K562 (cell line): Measurements from ENCODE around the gene ASMT. TPM values are rescaled to one million over a fixed set of nuclear protein-coding genes. Genes with fewer than 3 reads are reported as not detected.

Experiments used
- ATAC-seq: fragments of 200-7000 bp; cut with Tn5 transposase; 3 replicates; pipeline ENCODE4 v1.9.1; 2020; ENCODE audit warnings: moderate library complexity
- BruUV-seq: library from RNA; stranded (reverse); fragments of 400-500 nt; replicated peaks from 2 replicates; lab custom pipeline; 2021; lab: Mats Ljungman, UMichigan
- CTCF ChIA-PET: fragments of 300-600 bp; formaldehyde crosslinking; extraction: SDS; loops from one replicate; lab custom pipeline; 2021; ENCODE audit warnings: low intra/inter-chr PET ratio; lab: Yijun Ruan, JAX
- POLR2A ChIA-PET: fragments of 300-600, 350-650 bp; sonication (Branson Sonifier 250); formaldehyde crosslinking; extraction: SDS; loops from one replicate; lab custom pipeline; 2021; ENCODE audit warnings: antibody characterized with exemption, inconsistent platforms; lab: Yijun Ruan, JAX
- DNase-seq, 4 experiments: peaks; one replicate each; pipeline versions ENCODE4 v3.0.0 to v3.0.0-alpha.2; 2011 to 2018; ENCODE audit warnings: low spot score in 3 of 4, mixed read lengths in 3 of 4; ENCODE audit errors: extremely low read depth in 1 of 4
- FAIRE-seq: peaks from 2 replicates; lab custom pipeline; 2011; peaks lifted over from hg19 to GRCh38; lab: Jason Lieb, UNC
- H2AFZ ChIP-seq: 2 replicates; pipeline ENCODE4 v1.6.0; 2011; ENCODE audit warnings: low read depth, low read length, control low read depth, inconsistent platforms
- H3K27ac ChIP-seq: fragments of 200-600 bp; 3 replicates; pipeline ENCODE4 v1.8.0; 2011; ENCODE audit warnings: low read depth, mild to moderate bottlenecking, control low read depth, inconsistent platforms, low read length, moderate library complexity, mixed read lengths; ENCODE audit errors: extremely low read depth
- H3K27me3 ChIP-seq, 2 experiments: fragments of 300-600 bp in 1 of 2; 2 replicates in 1 of 2; 3 replicates in 1 of 2; pipeline versions ENCODE4 v1.6.0 to v1.8.0; 2011; ENCODE audit warnings: inconsistent platforms in 2 of 2, low read length in 2 of 2, mild to moderate bottlenecking in 1 of 2, mixed read lengths in 1 of 2, moderate library complexity in 1 of 2; ENCODE audit not compliant: control insufficient read depth in 2 of 2, insufficient read depth in 2 of 2
- H3K36me3 ChIP-seq: fragments of 300-600 bp; 3 replicates; pipeline ENCODE4 v1.8.0; 2011; ENCODE audit warnings: mild to moderate bottlenecking, low read length, inconsistent platforms; ENCODE audit not compliant: control insufficient read depth, insufficient read depth
- H3K4me1 ChIP-seq, 2 experiments: fragments of 200-600 bp in 1 of 2; replicated peaks in 1 of 2; 2 replicates in 1 of 2; 3 replicates in 1 of 2; pipeline versions ENCODE4 v1.5.1 to v1.8.0; 2011; ENCODE audit warnings: inconsistent platforms in 2 of 2, low read length in 2 of 2, mild to moderate bottlenecking in 1 of 2, mixed read lengths in 1 of 2, moderate library complexity in 1 of 2; ENCODE audit not compliant: control insufficient read depth in 2 of 2, insufficient read depth in 2 of 2
- H3K4me2 ChIP-seq: 2 replicates; pipeline ENCODE4 v1.6.1; 2011; ENCODE audit warnings: low read length, control low read depth, inconsistent platforms, mixed read lengths; ENCODE audit not compliant: insufficient read depth
- H3K4me3 ChIP-seq: fragments of 200-600 bp; sonication (generic), shearing (Covaris generic); 2 replicates; pipeline ENCODE4 v1.5.1; 2016; ENCODE audit warnings: control low read depth, inconsistent platforms
- H3K79me2 ChIP-seq: fragments of 200-600 bp; 3 replicates; pipeline ENCODE4 v1.8.0; 2011; ENCODE audit warnings: low read length, inconsistent platforms; ENCODE audit not compliant: control insufficient read depth, insufficient read depth
- H3K9ac ChIP-seq, 2 experiments: 2 replicates each; pipeline versions ENCODE4 v1.6.0 to v1.6.1; 2011; ENCODE audit warnings: low read depth in 2 of 2, low read length in 2 of 2, control low read depth in 1 of 2, inconsistent platforms in 1 of 2, mild to moderate bottlenecking in 1 of 2, mixed read lengths in 1 of 2; ENCODE audit not compliant: insufficient read depth in 1 of 2
- H3K9me1 ChIP-seq: one replicate; pipeline ENCODE4 v1.6.0; 2011; ENCODE audit warnings: inconsistent platforms, mild to moderate bottlenecking, low read length, moderate library complexity; ENCODE audit not compliant: control insufficient read depth, insufficient read depth
- H3K9me3 ChIP-seq: replicated peaks from 2 replicates; pipeline ENCODE4 v1.5.1; 2011; ENCODE audit warnings: low read depth, low read length, inconsistent platforms; ENCODE audit not compliant: control insufficient read depth, insufficient read depth
- H4K20me1 ChIP-seq: replicated peaks from 2 replicates; pipeline ENCODE4 v1.6.1; 2011; ENCODE audit warnings: low read length, inconsistent platforms, mixed read lengths; ENCODE audit not compliant: control insufficient read depth, insufficient read depth
- NCOR1 ChIP-seq: fragments of 450-650 bp; IDR thresholded peaks from 2 replicates; pipeline ENCODE4 v1.6.1; 2016; ENCODE audit warnings: mild to moderate bottlenecking, moderate library complexity
- PHF21A ChIP-seq: fragments of 450-650 bp; IDR thresholded peaks from 2 replicates; pipeline ENCODE4 v1.6.1; 2017; ENCODE audit warnings: low read depth, borderline replicate concordance
- POLR3G ChIP-seq: IDR thresholded peaks from 2 replicates; pipeline ENCODE4 v1.6.1; 2011; ENCODE audit not compliant: insufficient read length, insufficient replicate concordance; ENCODE audit errors: extremely low read depth
- SMAD3 ChIP-seq: fragments of 450-650 bp; formaldehyde crosslinking; conservative IDR thresholded peaks from 2 replicates; pipeline ENCODE4 v1.4.0; 2020; ENCODE audit warnings: mild to moderate bottlenecking
- SNIP1 ChIP-seq: fragments of 450-650 bp; IDR thresholded peaks from 2 replicates; pipeline ENCODE4 v1.7.1; 2017; ENCODE audit warnings: low read depth, mild to moderate bottlenecking
- STAT5A ChIP-seq: IDR thresholded peaks from 2 replicates; pipeline ENCODE4 v1.6.1; 2012; ENCODE audit warnings: low read length, inconsistent platforms, borderline replicate concordance
- TFAM ChIP-seq: fragments of 250-450 bp; sonication (Bioruptor Pico); conservative IDR thresholded peaks from 2 replicates; pipeline ENCODE4 v1.5.0; 2021; ENCODE audit warnings: mild to moderate bottlenecking, moderate library complexity
- ZNF133 ChIP-seq: fragments of 250-450 bp; sonication (Bioruptor Pico); IDR thresholded peaks from 2 replicates; pipeline ENCODE4 v1.4.0; 2020; ENCODE audit warnings: mild to moderate bottlenecking
- ZNF583 ChIP-seq: fragments of 250-450 bp; sonication (Bioruptor Pico); IDR thresholded peaks from 2 replicates; pipeline ENCODE4 v1.4.0; 2020
- ZNF75A ChIP-seq: fragments of 450-650 bp; formaldehyde crosslinking; IDR thresholded peaks from 2 replicates; pipeline ENCODE4 v1.4.0; 2020; ENCODE audit warnings: mild to moderate bottlenecking
- WGBS: fragments of 100-300 bp; shearing (Covaris generic); methylation state at CpG from one replicate; pipeline ENCODE4 v1.1.6; 2016; ENCODE audit warnings: low coverage, mixed read lengths; ENCODE audit not compliant: insufficient coverage; ENCODE audit errors: missing lambda C conversion rate; 5-methylcytosine and 5-hydroxymethylcytosine counted together
- in situ Hi-C: fragments of 300-500 bp; cut with MboI; formaldehyde crosslinking; loops from 4 replicates; pipeline ENCODE4 v1.15.0; 2018; ENCODE audit warnings: inconsistent platforms, mixed read lengths
- intact Hi-C: fragments of 100-400 bp; cut with micrococcal nuclease; formaldehyde crosslinking; loops from 2 replicates; pipeline ENCODE4 v1.14.2; 2022
- polyA plus RNA-seq, 8 experiments: library from polyadenylated mRNA; depleted of rRNA in 4 of 8; stranded (reverse) in 5 of 8; unstranded in 3 of 8; fragments of >200 nt; fragmentation: Nextera tagmentation in 2 of 8; fragmentation: Illumina TruSeq in 1 of 8; extraction: Ambion mirVana in 2 of 8; extraction: Trizol in 1 of 8; gene quantifications; 2 replicates each; pipeline versions ENCODE4 v1.2.1 to v1.2.3, GENCODE V29; 2011 to 2014; ENCODE audit warnings: inconsistent platforms in 1 of 8, missing spikeins in 1 of 8
- total RNA-seq, 7 experiments: library from RNA; depleted of rRNA in 6 of 7; stranded (reverse); fragments of >200 nt in 6 of 7; fragmentation: Illumina TruSeq in 2 of 7; extraction: Trizol in 2 of 7; gene quantifications; 2 replicates each; pipeline versions ENCODE4 v1.2.1 to v1.2.3, GENCODE V29; 2011 to 2021; ENCODE audit warnings: low replicate concordance in 1 of 7

The ASMT gene
- total and polyA plus RNA-seq, 9 of the 15 experiments (the other 6 are each of a cell fraction or from before 2014, with no cell fraction given): 0.06 TPM; not detected in 8

DNA sequence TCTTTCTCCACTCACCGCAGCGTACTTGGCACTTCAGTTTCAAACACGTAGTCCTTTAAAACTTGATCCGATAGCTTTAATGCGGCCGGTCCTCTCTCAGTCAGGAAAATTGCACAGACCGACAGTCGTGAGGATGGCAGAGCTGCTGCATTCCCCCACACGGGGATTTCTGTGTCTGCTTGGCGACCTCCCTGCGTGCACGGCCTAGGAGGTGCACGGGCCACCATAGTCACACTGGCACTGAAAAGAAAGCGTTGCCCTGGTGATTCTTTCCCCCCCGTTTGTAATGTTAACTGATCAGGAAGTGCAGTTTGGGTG, 13.1 kb upstream of the ASMT start:
- H3K27me3 ChIP-seq: no peaks in the 10 kb centered on the region
- POLR2A ChIA-PET: no interaction called here
- no peaks in the 10 kb centered on the region for H3K4me1 ChIP-seq
- in situ Hi-C loops (no loop called here), intact Hi-C loops (no loop called here)
- H3K79me2 ChIP-seq: no peaks in the 10 kb centered on the region; the same call in 2 of the 3 replicates
- no peaks in the 10 kb centered on the region for H4K20me1 ChIP-seq
- WGBS: 91% methylated on average over 15 of the region's 15 CpGs
- no peak overlapping the region for H2AFZ ChIP-seq
- CTCF ChIA-PET: no interaction called here
- no peak overlapping the region for H3K9ac ChIP-seq
- FAIRE-seq (no peak), DNase-seq (no peak), ATAC-seq (no peak)
- no peak overlapping the region for H3K4me3 ChIP-seq
- H3K4me2 ChIP-seq: no peak overlapping the region
- no peaks in the 10 kb centered on the region for H3K9me1 ChIP-seq
- no peak overlapping the region for H3K27ac ChIP-seq
- no peak for TF ChIP-seq SMAD3 (CRISPR knock-in tag)
- no peak for TF ChIP-seq SNIP1
- no peak for TF ChIP-seq ZNF583 (CRISPR knock-in tag)
- no peak for TF ChIP-seq PHF21A
- no peak for TF ChIP-seq STAT5A
- TF ChIP-seq ZNF133 (CRISPR knock-in tag): no peak
- no peak for TF ChIP-seq POLR3G
- no peak for TF ChIP-seq NCOR1
- no peak for TF ChIP-seq TFAM (CRISPR knock-in tag)
- TF ChIP-seq ZNF75A (CRISPR knock-in tag): no peak
- peaks cover 57% of the 10 kb centered on the region; the same call in 2 of the 3 replicates for H3K36me3 ChIP-seq
- H3K9me3 ChIP-seq: no peaks in the 10 kb centered on the region
- no TSS peak for BruUV-seq
